GM12872 (cell line): Measurements from ENCODE around the gene TTC4.

Experiments used
- CTCF ChIP-seq: IDR thresholded peaks from 3 replicates; pipeline ENCODE4 v1.5.1; 2011; ENCODE audit warnings: low read depth, mild to moderate bottlenecking, low read length, moderate library complexity; ENCODE audit not compliant: insufficient read depth

Gene TTC4

GRCh38 chr1:54738244-54738643 is 22.6 kb downstream of the TTC4 start:
- TF ChIP-seq CTCF: no peak

GRCh38 chr1:54741531-54741930 is 25.9 kb downstream of the TTC4 start:
- no peak for TF ChIP-seq CTCF

- no peak for TF ChIP-seq CTCF
These were observed 26.6 kb downstream of the TTC4 start for GRCh38 chr1:54742282-54742681.

- no peak for TF ChIP-seq CTCF
These were observed 28.0 kb downstream of the TTC4 start for GRCh38 chr1:54743416-54744226.

GRCh38 chr1:54744696-54745095 is 29.0 kb downstream of the TTC4 start:
- TF ChIP-seq CTCF: no peak

- TF ChIP-seq CTCF: no peak
These were observed 29.6 kb downstream of the TTC4 start for GRCh38 chr1:54745274-54745673.

- TF ChIP-seq CTCF: no peak
These were observed 30.2 kb downstream of the TTC4 start for GRCh38 chr1:54745864-54746263.
